Mononuclear cell (primary cell): ENCODE data around the gene FSTL5. TPM values are rescaled to one million over a fixed set of nuclear protein-coding genes. Genes with fewer than 3 reads are reported as not detected.

Experiments
- H3K27me3 ChIP-seq: 2 replicates; pipeline ENCODE4 v1.6.0; 2011; ENCODE audit warnings: low read length, control low read depth; ENCODE audit not compliant: insufficient read depth
- H3K4me1 ChIP-seq: 2 replicates; pipeline ENCODE4 v1.5.1; 2011; ENCODE audit warnings: mild to moderate bottlenecking, low read length, control low read depth; ENCODE audit not compliant: insufficient read depth
- H3K4me3 ChIP-seq: 2 replicates; pipeline ENCODE4 v1.5.1; 2011; ENCODE audit warnings: mild to moderate bottlenecking, low read length, moderate library complexity
- H3K9me3 ChIP-seq: 2 replicates; pipeline ENCODE4 v1.5.1; 2011; ENCODE audit warnings: low read depth, mild to moderate bottlenecking, control low read depth, low read length
- total RNA-seq: library from RNA; depleted of rRNA; stranded (reverse); fragments of >200 nt; gene quantifications from one replicate; pipeline ENCODE4 v1.2.3, GENCODE V29; 2012

FSTL5 gene
- total RNA-seq, 1 donor: under 0.01 TPM

GRCh38 chr4:161931089-161931488 is 232.7 kb downstream of the FSTL5 start:
- Histone ChIP-seq H3K4me1 (no peaks in the 10 kb centered on the region), H3K9me3 (no peaks in the 10 kb centered on the region), H3K4me3 (no peak overlapping the region), H3K27me3 (no peaks in the 10 kb centered on the region)

DNA sequence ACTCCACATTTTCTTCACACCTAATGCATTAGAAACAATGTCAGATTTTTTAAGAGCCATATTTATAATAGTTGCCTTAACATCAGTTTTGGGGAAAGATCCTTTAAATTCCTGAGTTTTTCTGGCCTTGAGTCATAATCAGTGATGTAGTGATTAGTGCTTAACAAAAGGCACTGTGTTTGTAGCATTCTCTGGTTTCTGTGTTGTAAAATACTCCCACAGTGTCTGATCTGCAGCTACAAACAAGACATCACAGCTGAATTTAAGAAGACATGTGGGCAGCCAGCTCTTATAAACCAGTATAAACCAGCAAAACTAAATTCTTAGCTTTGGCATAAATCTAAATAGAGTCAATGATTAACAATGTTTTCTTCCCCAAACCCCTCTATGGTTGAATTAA is 233.8 kb downstream of the FSTL5 start:
- Histone ChIP-seq H3K9me3 (no peaks in the 10 kb centered on the region), H3K4me3 (no peak overlapping the region), H3K4me1 (no peaks in the 10 kb centered on the region), H3K27me3 (no peaks in the 10 kb centered on the region)

GRCh38 chr4:161926033-161926828 is 237.6 kb downstream of the FSTL5 start:
- Histone ChIP-seq H3K4me3 (no peak overlapping the region), H3K9me3 (no peaks in the 10 kb centered on the region), H3K4me1 (no peaks in the 10 kb centered on the region), H3K27me3 (no peaks in the 10 kb centered on the region)

DNA sequence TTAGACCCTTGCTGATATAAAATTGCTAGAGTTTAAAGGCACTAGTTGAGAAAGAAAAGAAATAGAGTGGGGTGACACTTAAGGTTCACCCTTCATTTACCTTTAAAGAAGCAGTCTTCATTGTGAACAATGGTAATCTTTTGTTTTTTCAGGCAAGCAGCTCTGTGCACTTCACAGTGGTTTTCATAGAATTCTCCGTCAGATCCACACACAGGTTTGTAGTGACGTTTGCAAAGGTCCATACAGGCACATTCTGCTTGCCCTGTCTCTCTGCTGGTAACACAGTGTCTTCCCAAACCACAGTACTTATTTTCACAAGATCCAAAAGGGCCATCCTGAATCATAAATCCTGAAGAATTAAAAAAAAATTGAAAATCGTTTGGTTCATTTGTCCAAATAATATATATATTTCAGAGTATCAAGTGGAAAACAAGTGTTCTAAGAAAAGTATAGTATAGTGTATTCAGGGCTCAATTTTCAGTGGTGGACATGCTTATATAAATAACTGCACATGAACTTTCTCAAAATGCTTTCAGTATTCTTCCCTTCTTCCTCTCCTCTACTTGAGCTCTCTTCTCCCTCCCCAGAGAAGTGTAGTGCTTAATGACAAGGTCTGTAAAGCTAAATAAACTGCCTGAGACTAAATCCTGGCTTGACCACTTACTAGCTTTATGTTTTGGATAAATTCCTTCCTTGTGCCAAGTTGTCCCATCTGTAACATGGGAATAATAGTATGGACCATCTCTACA is 243.3 kb downstream of the FSTL5 start:
- Histone ChIP-seq H3K27me3 (no peaks in the 10 kb centered on the region), H3K9me3 (no peaks in the 10 kb centered on the region), H3K4me3 (no peak overlapping the region), H3K4me1 (no peaks in the 10 kb centered on the region)

- Histone ChIP-seq H3K9me3 (no peaks in the 10 kb centered on the region), H3K4me1 (no peaks in the 10 kb centered on the region), H3K4me3 (no peak overlapping the region), H3K27me3 (no peaks in the 10 kb centered on the region)
Measured at GRCh38 chr4:161919442-161920220, 244.2 kb downstream of the FSTL5 start.

GRCh38 chr4:161916035-161916434 is 247.8 kb downstream of the FSTL5 start:
- H3K4me3 ChIP-seq: no peak overlapping the region
- H3K4me1 ChIP-seq: no peaks in the 10 kb centered on the region
- no peaks in the 10 kb centered on the region for H3K9me3 ChIP-seq
- no peaks in the 10 kb centered on the region for H3K27me3 ChIP-seq

DNA sequence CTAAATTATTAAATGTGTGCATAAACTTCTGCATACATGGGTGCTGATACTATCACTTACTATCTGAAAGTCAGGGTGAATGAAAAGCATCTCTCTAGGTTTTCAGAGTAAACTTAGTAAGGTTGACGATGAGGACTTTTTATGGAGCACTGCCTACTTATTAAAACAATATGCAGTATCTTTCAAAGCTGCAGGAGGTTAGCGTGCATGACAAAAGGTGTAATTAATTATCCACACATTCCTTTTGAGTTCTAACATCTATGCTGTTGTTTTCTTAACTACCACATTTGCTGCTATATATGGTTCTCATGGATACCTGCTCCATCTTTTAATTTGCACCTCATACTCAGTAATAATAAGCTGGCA is 256.2 kb downstream of the FSTL5 start:
- Histone ChIP-seq H3K4me3 (no peak overlapping the region), H3K4me1 (no peaks in the 10 kb centered on the region), H3K27me3 (no peaks in the 10 kb centered on the region), H3K9me3 (no peaks in the 10 kb centered on the region)

GRCh38 chr4:161906836-161907589 is 256.8 kb downstream of the FSTL5 start:
- Histone ChIP-seq H3K4me1 (no peaks in the 10 kb centered on the region), H3K4me3 (no peak overlapping the region), H3K9me3 (no peaks in the 10 kb centered on the region), H3K27me3 (no peaks in the 10 kb centered on the region)

DNA sequence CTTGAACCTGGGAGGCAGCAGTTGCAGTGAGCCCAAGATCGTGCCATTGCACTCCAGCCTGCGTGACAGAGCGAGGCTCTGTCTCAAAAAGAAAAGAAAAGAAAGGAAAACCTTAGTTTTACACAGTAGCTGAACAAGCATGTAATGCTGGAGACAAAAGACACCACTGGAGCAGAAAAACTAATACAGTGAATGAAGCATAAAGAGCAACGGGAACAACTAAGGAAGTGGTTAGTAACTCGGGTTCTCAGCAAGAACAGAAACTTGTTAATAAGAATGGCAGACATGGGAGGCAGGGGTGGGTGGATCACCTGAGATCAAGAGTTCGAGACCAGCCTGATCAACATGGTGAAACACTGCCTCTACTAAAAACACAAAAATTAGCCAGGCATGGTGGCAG is 263.7 kb downstream of the FSTL5 start:
- Histone ChIP-seq H3K4me1 (no peaks in the 10 kb centered on the region), H3K9me3 (no peaks in the 10 kb centered on the region), H3K27me3 (no peaks in the 10 kb centered on the region), H3K4me3 (no peak overlapping the region)

- Histone ChIP-seq H3K4me1 (no peaks in the 10 kb centered on the region), H3K9me3 (no peaks in the 10 kb centered on the region), H3K27me3 (no peaks in the 10 kb centered on the region), H3K4me3 (no peak overlapping the region)
Measured at GRCh38 chr4:161894493-161895167, 269.2 kb downstream of the FSTL5 start.

DNA sequence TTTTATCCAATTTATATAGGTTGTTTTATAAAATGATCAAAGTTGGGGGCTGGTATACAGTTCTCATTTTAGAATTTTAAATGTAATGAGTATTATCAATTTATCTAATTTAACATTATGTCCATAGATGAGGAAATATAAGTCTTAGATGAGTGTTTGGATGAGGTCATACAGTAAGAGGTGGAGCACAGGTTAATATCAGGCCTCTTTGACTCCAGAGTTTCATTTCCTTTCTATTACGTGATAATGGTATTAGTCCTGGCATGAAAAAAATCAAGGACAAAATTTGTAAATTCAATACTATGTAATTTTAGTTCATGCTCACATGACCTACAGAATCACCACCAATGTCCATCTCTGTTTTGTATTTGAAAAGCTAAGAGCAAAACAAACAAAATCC is 269.8 kb downstream of the FSTL5 start:
- Histone ChIP-seq H3K4me1 (no peaks in the 10 kb centered on the region), H3K9me3 (no peaks in the 10 kb centered on the region), H3K4me3 (no peak overlapping the region), H3K27me3 (no peaks in the 10 kb centered on the region)

DNA sequence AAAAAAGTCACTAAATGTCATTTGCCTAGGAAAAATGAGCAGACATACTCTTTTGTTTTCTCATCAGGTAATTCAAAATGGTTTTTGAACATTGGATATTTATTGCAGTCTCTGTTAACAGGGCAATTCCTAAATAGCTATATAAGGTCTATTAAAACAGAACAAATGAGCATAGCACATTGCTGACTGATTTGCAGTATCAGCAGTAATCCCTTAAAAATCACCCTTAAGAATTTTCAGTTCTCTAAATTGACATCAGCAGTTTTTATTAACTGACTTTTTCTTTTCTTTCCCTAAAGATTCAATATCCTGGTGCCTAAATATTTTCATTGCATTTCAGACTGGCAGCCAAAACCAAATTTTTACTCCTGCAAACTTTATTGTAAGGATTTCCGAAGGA is 270.2 kb downstream of the FSTL5 start:
- no peaks in the 10 kb centered on the region for H3K27me3 ChIP-seq
- no peaks in the 10 kb centered on the region for H3K9me3 ChIP-seq
- H3K4me1 ChIP-seq: no peaks in the 10 kb centered on the region
- H3K4me3 ChIP-seq: no peak overlapping the region

GRCh38 chr4:161892951-161893350 is 270.8 kb downstream of the FSTL5 start:
- Histone ChIP-seq H3K27me3 (no peaks in the 10 kb centered on the region), H3K4me3 (no peak overlapping the region), H3K4me1 (no peaks in the 10 kb centered on the region), H3K9me3 (no peaks in the 10 kb centered on the region)

GRCh38 chr4:161883157-161883556 is 280.6 kb downstream of the FSTL5 start:
- H3K27me3 ChIP-seq: no peaks in the 10 kb centered on the region
- H3K9me3 ChIP-seq: no peaks in the 10 kb centered on the region
- H3K4me1 ChIP-seq: no peaks in the 10 kb centered on the region
- no peak overlapping the region for H3K4me3 ChIP-seq
